Sigmoid colon (tissue), 4 donors: ENCODE results near the gene AP4S1.

Experiments
- CTCF ChIP-seq, 4 experiments: fragments of 450-650 bp in 3 of 4; fragments of 200-600 bp in 1 of 4; IDR thresholded peaks; one replicate each; pipeline ENCODE4 v1.5.1; 2016 to 2019; ENCODE audit warnings: antibody characterized with exemption in 4 of 4, mild to moderate bottlenecking in 3 of 4, moderate library complexity in 2 of 4
- EP300 ChIP-seq, 4 donors: sonication (generic); formaldehyde crosslinking; IDR thresholded peaks; one replicate each; pipeline ENCODE4 v1.6.1; 2017; ENCODE audit warnings: antibody characterized with exemption in 4 of 4

- TF ChIP-seq CTCF (IDR thresholded peaks at IDR 0.05) = no peak
- TF ChIP-seq EP300 (IDR thresholded peaks at IDR 0.05) = no peak
Observed at GRCh38 chr14:30993071-30993470, 32.4 kb upstream of the AP4S1 start.
